HL-60 (cell line): ENCODE measurements around the gene RFXANK.

Source experiments
- DNase-seq, 2 experiments: peaks; one replicate each; pipeline ENCODE4 v3.0.0-alpha.2; 2010 to 2020; ENCODE audit warnings: low read depth in 1 of 2, low spot score in 1 of 2
- H3K27ac ChIP-seq: fragments of 250-450 bp; sonication (Bioruptor Pico); replicated peaks from 2 replicates; pipeline ENCODE4 v1.5.1; 2020; ENCODE audit warnings: mild to moderate bottlenecking, moderate library complexity
- H3K27me3 ChIP-seq: fragments of 250-450 bp; sonication (Bioruptor Pico); 2 replicates; pipeline ENCODE4 v1.5.1; 2021; ENCODE audit warnings: mild to moderate bottlenecking, moderate library complexity; ENCODE audit not compliant: insufficient read depth, poor library complexity, severe bottlenecking
- H3K4me3 ChIP-seq: replicated peaks from 2 replicates; pipeline ENCODE4 v1.5.1; 2011; ENCODE audit warnings: mild to moderate bottlenecking, control low read depth, low read length; ENCODE audit not compliant: insufficient read depth
- CTCF ChIP-seq: IDR thresholded peaks from one replicate; pipeline ENCODE4 v1.5.1; 2011; ENCODE audit warnings: low read length, control low read depth, inconsistent platforms; ENCODE audit not compliant: insufficient read depth
- GABPA ChIP-seq: IDR thresholded peaks from 2 replicates; pipeline ENCODE4 v1.6.1; 2012; ENCODE audit warnings: low read depth
- POLR2AphosphoS5 ChIP-seq: IDR thresholded peaks from 2 replicates; pipeline ENCODE4 v1.6.1; 2012; ENCODE audit warnings: low read depth
- REST ChIP-seq: IDR thresholded peaks from 2 replicates; pipeline ENCODE4 v1.6.1; 2012; ENCODE audit warnings: low read depth; ENCODE audit not compliant: insufficient replicate concordance
- SPI1 ChIP-seq: IDR thresholded peaks from 2 replicates; pipeline ENCODE4 v1.6.1; 2012; ENCODE audit warnings: low read depth, mild to moderate bottlenecking, borderline replicate concordance

Gene RFXANK

GRCh38 chr19:19205416-19206410, 13.7 kb downstream of the RFXANK start:
- no peak overlapping the region for H3K27ac ChIP-seq
- H3K27me3 ChIP-seq: no peaks in the 10 kb centered on the region
- no peak overlapping the region for H3K4me3 ChIP-seq
- TF ChIP-seq POLR2AphosphoS5 (no peak), CTCF (no peak), GABPA (no peak), SPI1 (no peak), REST (no peak)
- no peak for DNase-seq

- TF ChIP-seq CTCF (no peak), REST (no peak), POLR2AphosphoS5 (no peak), SPI1 (no peak), GABPA (no peak)
- H3K27me3 ChIP-seq: peaks cover 6% of the 10 kb centered on the region
- H3K27ac ChIP-seq: no peak overlapping the region
- H3K4me3 ChIP-seq: no peak overlapping the region
- DNase-seq: no peak
These were observed 14.9 kb downstream of the RFXANK start for GRCh38 chr19:19206938-19207337.

GRCh38 chr19:19207637-19208572, 15.8 kb downstream of the RFXANK start:
- Histone ChIP-seq H3K4me3 (no peak overlapping the region), H3K27me3 (peaks cover 14% of the 10 kb centered on the region), H3K27ac (no peak overlapping the region)
- TF ChIP-seq SPI1: no peak
- TF ChIP-seq GABPA: no peak
- TF ChIP-seq REST: no peak
- no peak for TF ChIP-seq POLR2AphosphoS5
- no peak for TF ChIP-seq CTCF
- no peak for DNase-seq
